K562 (cell line): Measurements from ENCODE around the gene WNT7B. TPM values are rescaled to one million over a fixed set of nuclear protein-coding genes. Genes with fewer than 3 reads are reported as not detected.
A peak's percentile ranks its signal among the peaks of the same experiment; 100 is the strongest.

Experiments
- ATAC-seq: fragments of 200-7000 bp; cut with Tn5 transposase; 3 replicates; pipeline ENCODE4 v1.9.1; 2020; ENCODE audit warnings: moderate library complexity
- BruUV-seq: library from RNA; stranded (reverse); fragments of 400-500 nt; replicated peaks from 2 replicates; lab custom pipeline; 2021; lab: Mats Ljungman, UMichigan
- CTCF ChIA-PET: fragments of 300-600 bp; formaldehyde crosslinking; extraction: SDS; loops from one replicate; lab custom pipeline; 2021; ENCODE audit warnings: low intra/inter-chr PET ratio; lab: Yijun Ruan, JAX
- POLR2A ChIA-PET: fragments of 300-600, 350-650 bp; sonication (Branson Sonifier 250); formaldehyde crosslinking; extraction: SDS; loops from one replicate; lab custom pipeline; 2021; ENCODE audit warnings: antibody characterized with exemption, inconsistent platforms; lab: Yijun Ruan, JAX
- DNase-seq, 4 experiments: peaks; one replicate each; pipeline versions ENCODE4 v3.0.0 to v3.0.0-alpha.2; 2011 to 2018; ENCODE audit warnings: low spot score in 3 of 4, mixed read lengths in 3 of 4; ENCODE audit errors: extremely low read depth in 1 of 4
- FAIRE-seq: peaks from 2 replicates; lab custom pipeline; 2011; peaks lifted over from hg19 to GRCh38; lab: Jason Lieb, UNC
- H2AFZ ChIP-seq: 2 replicates; pipeline ENCODE4 v1.6.0; 2011; ENCODE audit warnings: low read depth, low read length, control low read depth, inconsistent platforms
- H3K27ac ChIP-seq: fragments of 200-600 bp; 3 replicates; pipeline ENCODE4 v1.8.0; 2011; ENCODE audit warnings: low read depth, mild to moderate bottlenecking, control low read depth, inconsistent platforms, low read length, moderate library complexity, mixed read lengths; ENCODE audit errors: extremely low read depth
- H3K27me3 ChIP-seq, 2 experiments: fragments of 300-600 bp in 1 of 2; 2 replicates in 1 of 2; 3 replicates in 1 of 2; pipeline versions ENCODE4 v1.6.0 to v1.8.0; 2011; ENCODE audit warnings: inconsistent platforms in 2 of 2, low read length in 2 of 2, mild to moderate bottlenecking in 1 of 2, mixed read lengths in 1 of 2, moderate library complexity in 1 of 2; ENCODE audit not compliant: control insufficient read depth in 2 of 2, insufficient read depth in 2 of 2
- H3K36me3 ChIP-seq: fragments of 300-600 bp; 3 replicates; pipeline ENCODE4 v1.8.0; 2011; ENCODE audit warnings: mild to moderate bottlenecking, low read length, inconsistent platforms; ENCODE audit not compliant: control insufficient read depth, insufficient read depth
- H3K4me1 ChIP-seq, 2 experiments: fragments of 200-600 bp in 1 of 2; replicated peaks in 1 of 2; 2 replicates in 1 of 2; 3 replicates in 1 of 2; pipeline versions ENCODE4 v1.5.1 to v1.8.0; 2011; ENCODE audit warnings: inconsistent platforms in 2 of 2, low read length in 2 of 2, mild to moderate bottlenecking in 1 of 2, mixed read lengths in 1 of 2, moderate library complexity in 1 of 2; ENCODE audit not compliant: control insufficient read depth in 2 of 2, insufficient read depth in 2 of 2
- H3K4me2 ChIP-seq: 2 replicates; pipeline ENCODE4 v1.6.1; 2011; ENCODE audit warnings: low read length, control low read depth, inconsistent platforms, mixed read lengths; ENCODE audit not compliant: insufficient read depth
- H3K4me3 ChIP-seq: fragments of 200-600 bp; sonication (generic), shearing (Covaris generic); 2 replicates; pipeline ENCODE4 v1.5.1; 2016; ENCODE audit warnings: control low read depth, inconsistent platforms
- H3K79me2 ChIP-seq: fragments of 200-600 bp; 3 replicates; pipeline ENCODE4 v1.8.0; 2011; ENCODE audit warnings: low read length, inconsistent platforms; ENCODE audit not compliant: control insufficient read depth, insufficient read depth
- H3K9ac ChIP-seq, 2 experiments: 2 replicates each; pipeline versions ENCODE4 v1.6.0 to v1.6.1; 2011; ENCODE audit warnings: low read depth in 2 of 2, low read length in 2 of 2, control low read depth in 1 of 2, inconsistent platforms in 1 of 2, mild to moderate bottlenecking in 1 of 2, mixed read lengths in 1 of 2; ENCODE audit not compliant: insufficient read depth in 1 of 2
- H3K9me1 ChIP-seq: one replicate; pipeline ENCODE4 v1.6.0; 2011; ENCODE audit warnings: inconsistent platforms, mild to moderate bottlenecking, low read length, moderate library complexity; ENCODE audit not compliant: control insufficient read depth, insufficient read depth
- H3K9me3 ChIP-seq: replicated peaks from 2 replicates; pipeline ENCODE4 v1.5.1; 2011; ENCODE audit warnings: low read depth, low read length, inconsistent platforms; ENCODE audit not compliant: control insufficient read depth, insufficient read depth
- H4K20me1 ChIP-seq: replicated peaks from 2 replicates; pipeline ENCODE4 v1.6.1; 2011; ENCODE audit warnings: low read length, inconsistent platforms, mixed read lengths; ENCODE audit not compliant: control insufficient read depth, insufficient read depth
- DDX20 ChIP-seq: fragments of 450-650 bp; IDR thresholded peaks from 2 replicates; pipeline ENCODE4 v1.6.1; 2016; ENCODE audit warnings: missing genetic modification characterization, low read depth, mild to moderate bottlenecking, missing compliant biosample characterization, moderate library complexity
- ETV6 ChIP-seq, 3 experiments: fragments of 150-350 bp in 1 of 3; sonication (generic) in 1 of 3; formaldehyde crosslinking in 1 of 3; IDR thresholded peaks; 2 replicates each; pipeline versions ENCODE4 v1.6.1 to v1.8.0; 2014 to 2022; ENCODE audit warnings: borderline replicate concordance in 2 of 3, low read depth in 2 of 3, antibody characterized with exemption in 1 of 3, low read length in 1 of 3, mild to moderate bottlenecking in 1 of 3, missing genetic modification reagents in 1 of 3
- KLF10 ChIP-seq: fragments of 250-450 bp; sonication (Bioruptor Pico); IDR thresholded peaks from 2 replicates; pipeline ENCODE4 v1.6.1; 2021; ENCODE audit warnings: matching md5 sums
- SMC3 ChIP-seq: conservative IDR thresholded peaks from 2 replicates; pipeline ENCODE4 v1.6.1; 2011; ENCODE audit warnings: low read depth, low read length, improper control_type of control experiment; ENCODE audit not compliant: insufficient read depth
- USF1 ChIP-seq: sonication (generic); formaldehyde crosslinking; IDR thresholded peaks from 2 replicates; pipeline ENCODE4 v1.9.0; 2022; ENCODE audit warnings: mild to moderate bottlenecking, missing genetic modification reagents
- ZNF311 ChIP-seq: fragments of 250-450 bp; sonication (Bioruptor Pico); IDR thresholded peaks from 2 replicates; pipeline ENCODE4 v1.4.0; 2020; ENCODE audit warnings: mild to moderate bottlenecking, moderate library complexity
- ZSCAN32 ChIP-seq: fragments of 450-650 bp; formaldehyde crosslinking; IDR thresholded peaks from 2 replicates; pipeline ENCODE4 v1.4.0; 2020; ENCODE audit warnings: mild to moderate bottlenecking, moderate library complexity
- whole genome bisulfite sequencing: fragments of 100-300 bp; shearing (Covaris generic); methylation state at CpG from one replicate; pipeline ENCODE4 v1.1.6; 2016; ENCODE audit warnings: low coverage, mixed read lengths; ENCODE audit not compliant: insufficient coverage; ENCODE audit errors: missing lambda C conversion rate; 5-methylcytosine and 5-hydroxymethylcytosine counted together
- in situ Hi-C: fragments of 300-500 bp; cut with MboI; formaldehyde crosslinking; loops from 4 replicates; pipeline ENCODE4 v1.15.0; 2018; ENCODE audit warnings: inconsistent platforms, mixed read lengths
- intact Hi-C: fragments of 100-400 bp; cut with micrococcal nuclease; formaldehyde crosslinking; loops from 2 replicates; pipeline ENCODE4 v1.14.2; 2022
- polyA plus RNA-seq, 8 experiments: library from polyadenylated mRNA; depleted of rRNA in 4 of 8; stranded (reverse) in 5 of 8; unstranded in 3 of 8; fragments of >200 nt; fragmentation: Nextera tagmentation in 2 of 8; fragmentation: Illumina TruSeq in 1 of 8; extraction: Ambion mirVana in 2 of 8; extraction: Trizol in 1 of 8; gene quantifications; 2 replicates each; pipeline versions ENCODE4 v1.2.1 to v1.2.3, GENCODE V29; 2011 to 2014; ENCODE audit warnings: inconsistent platforms in 1 of 8, missing spikeins in 1 of 8
- total RNA-seq, 7 experiments: library from RNA; depleted of rRNA in 6 of 7; stranded (reverse); fragments of >200 nt in 6 of 7; fragmentation: Illumina TruSeq in 2 of 7; extraction: Trizol in 2 of 7; gene quantifications; 2 replicates each; pipeline versions ENCODE4 v1.2.1 to v1.2.3, GENCODE V29; 2011 to 2021; ENCODE audit warnings: low replicate concordance in 1 of 7

Gene WNT7B
- total and polyA plus RNA-seq, 9 of the 15 experiments (the other 6 are each of a cell fraction or from before 2014, with no cell fraction given): not detected

GRCh38 chr22:45922661-45923060, 54.3 kb downstream of the WNT7B start:
- Histone ChIP-seq H3K27me3 (peaks cover 0 to 20% of the 10 kb centered on the region in 2 experiments; a peak in 3 of 5 replicates), H3K36me3 (no peaks in the 10 kb centered on the region), H3K9ac (no peak overlapping the region; a peak in 1 of 4 replicates), H3K27ac (no peak overlapping the region), H3K9me3 (no peaks in the 10 kb centered on the region), H3K4me2 (no peak overlapping the region), H2AFZ (no peak overlapping the region), H3K79me2 (no peaks in the 10 kb centered on the region), H3K9me1 (no peaks in the 10 kb centered on the region), H3K4me1 (peaks cover 0 to 4% of the 10 kb centered on the region in 2 experiments; a peak in 1 of 5 replicates), H3K4me3 (no peak overlapping the region), H4K20me1 (peaks cover 2% of the 10 kb centered on the region; the same call in 1 of the 2 replicates)
- no peak for DNase-seq
- TF ChIP-seq SMC3 (no peak), DDX20 (no peak), ZNF311 (no peak), KLF10 (CRISPR knock-in tag) (no peak), ZSCAN32 (CRISPR knock-in tag) (no peak)
- no peak for FAIRE-seq
- intact Hi-C loops: no loop called here
- 3% methylated on average over 6 of the region's 29 CpGs for WGBS
- POLR2A ChIA-PET: no interaction called here
- CTCF ChIA-PET: no interaction called here
- in situ Hi-C loops: no loop called here
- ATAC-seq: no peak
- BruUV-seq: no TSS peak

- in situ Hi-C loops (no loop called here), intact Hi-C loops (no loop called here)
- ChIA-PET POLR2A (no interaction called here), CTCF (no interaction called here)
- peaks cover 0 to 20% of the 10 kb centered on the region in 2 experiments; a peak in 3 of 5 replicates for H3K27me3 ChIP-seq
- H2AFZ ChIP-seq: no peak overlapping the region
- DNase-seq (no peak), ATAC-seq (peak; percentile 56), FAIRE-seq (no peak)
- no peak overlapping the region for H3K27ac ChIP-seq
- BruUV-seq: no TSS peak
- no peaks in the 10 kb centered on the region for H3K9me3 ChIP-seq
- peaks cover 2% of the 10 kb centered on the region; the same call in 1 of the 2 replicates for H4K20me1 ChIP-seq
- no peaks in the 10 kb centered on the region for H3K9me1 ChIP-seq
- TF ChIP-seq ETV6 (IDR thresholded peaks at IDR 0.05; ENCODE audit: borderline replicate concordance in 1 of 2, low read depth in 2 of 2, low read length in 1 of 2): no peak
- TF ChIP-seq ETV6 (CRISPR knock-in tag; IDR thresholded peaks at IDR 0.05; ENCODE audit: borderline replicate concordance): no peak
- TF ChIP-seq USF1 (CRISPR knock-in tag): no peak
- no peak overlapping the region for H3K4me2 ChIP-seq
- H3K79me2 ChIP-seq: no peaks in the 10 kb centered on the region
- H3K9ac ChIP-seq: no peak overlapping the region; a peak in 1 of 4 replicates
- peaks cover 0 to 4% of the 10 kb centered on the region in 2 experiments; a peak in 1 of 5 replicates for H3K4me1 ChIP-seq
- WGBS: 2% methylated on average over 7 of the region's 15 CpGs
- no peak overlapping the region for H3K4me3 ChIP-seq
- no peaks in the 10 kb centered on the region for H3K36me3 ChIP-seq
Measured at GRCh38 chr22:45922256-45922655, 54.7 kb downstream of the WNT7B start.
